Heart right ventricle (tissue), 16 donors: ENCODE data around the gene NID1. TPM values are rescaled to one million over a fixed set of nuclear protein-coding genes. Genes with fewer than 3 reads are reported as not detected.

Experiments used
- ATAC-seq, 8 donors: fragments of 200-7000 bp; cut with Tn5 transposase; one replicate each; pipeline ENCODE4 v1.9.1; 2020; ENCODE audit warnings: mild to moderate bottlenecking in 8 of 8, moderate library complexity in 8 of 8, moderate number of reproducible peaks in 1 of 8
- DNase-seq, 2 donors: peaks; one replicate each; pipeline ENCODE4 v3.0.0-alpha.2; 2020
- H3K27ac ChIP-seq, 10 donors: fragments of 200-600 bp; sonication (generic) in 2 of 10; one replicate each; pipeline versions ENCODE4 v1.5.0 to v1.8.0; 2020 to 2022; ENCODE audit warnings: mild to moderate bottlenecking in 3 of 10
- H3K27me3 ChIP-seq, 7 donors: fragments of 200-600 bp; one replicate each; pipeline ENCODE4 v1.8.0; 2021 to 2022; ENCODE audit warnings: mild to moderate bottlenecking in 2 of 7
- H3K36me3 ChIP-seq, 9 donors: fragments of 200-600 bp; sonication (generic) in 1 of 9; one replicate each; pipeline versions ENCODE4 v1.5.0 to v1.8.0; 2020 to 2022; ENCODE audit warnings: mild to moderate bottlenecking in 2 of 9
- H3K4me1 ChIP-seq, 9 donors: fragments of 200-600 bp; sonication (generic) in 1 of 9; one replicate each; pipeline versions ENCODE4 v1.5.0 to v1.8.0; 2020 to 2022; ENCODE audit warnings: mild to moderate bottlenecking in 4 of 9
- H3K4me3 ChIP-seq, 10 donors: fragments of 200-600 bp; sonication (generic) in 2 of 10; one replicate each; pipeline versions ENCODE4 v1.5.0 to v1.8.0; 2020 to 2022; ENCODE audit warnings: mild to moderate bottlenecking in 7 of 10, moderate library complexity in 2 of 10
- H3K9me3 ChIP-seq, 11 donors: fragments of 200-600 bp in 10 of 11; sonication (generic) in 2 of 11; one replicate each; pipeline versions ENCODE4 v1.5.0 to v1.8.0; 2013 to 2022; ENCODE audit warnings: mild to moderate bottlenecking in 2 of 11, control low read depth in 1 of 11, moderate library complexity in 1 of 11
- CTCF ChIP-seq, 9 donors: fragments of 200-600 bp; sonication (generic) in 2 of 9; IDR thresholded peaks; one replicate each; pipeline versions ENCODE4 v1.5.0 to v1.8.0; 2021 to 2022; ENCODE audit warnings: antibody characterized with exemption in 9 of 9, mild to moderate bottlenecking in 5 of 9, moderate library complexity in 1 of 9
- WGBS, 2 donors: extraction: QIAGEN DNeasy Blood & Tissue Kit; methylation state at CpG; one replicate each; pipeline ENCODE4 v1.1.7; 2013; ENCODE audit warnings: inconsistent platforms in 1 of 2; 5-methylcytosine and 5-hydroxymethylcytosine counted together
- intact Hi-C, 10 donors: fragments of 100-400 bp; cut with DNase I; formaldehyde crosslinking; loops; one replicate each; pipeline versions ENCODE4 v1.11.1 to v1.14.2; 2022
- polyA plus RNA-seq, 2 donors: library from polyadenylated mRNA; stranded (reverse); fragments of 200-250 nt; gene quantifications; one replicate each; pipeline ENCODE4 v1.2.3, GENCODE V29; 2013
- total RNA-seq, 10 donors: library from RNA; stranded (reverse); fragmentation: NEBNext Ultra II Directional in 3 of 10; extraction: Animal tissue kit (Norgen Biotek cat#: 25700) in 3 of 10; gene quantifications; one replicate each; pipeline versions ENCODE4 v1.2.1 to v1.2.4, GENCODE V29; 2021 to 2023
- donor health status: Arrhythmogenic right ventricular cardiomyopathy.
- donor health status: ischemic (EF 13 %, LVEDD 7.1; RV severe dilation, severe dysfunction).
- donor health status: healthy with polysubstance abuse.
- donor health status: DM: no; HTN: yes; CAD: no.
- donor health status: DM: no; HTN: no; CAD: no.
- donor health status: ischemic (EF 25% LVEDD 6.9; RV normal size, moderate dysfunction).
- donor health status: ischemic (EF 25% LVEDD 5.7; RV mildly dilated, moderate dysfunction).
- donor health status: healthy.
- donor health status: DM: yes; HTN: yes; CAD: no.
- donor health status: Ischemic cardiomyopathy.
- donor health status: ischemic (EF 35%, LVEDD 5.7; RV mildly dilated, moderate dysfunction).
- donor health status: nonischemic (EF 11% LVEDD 7.7; RV severe dilation, severe dysfunction).
- donor health status: DM: yes; HTN: yes; CAD: no.
- donor health status: PGD.
- donor health status: ischemic (EF 29% LVEDD 5.4; RV normal size, mild dysfunction).
- donor health status: nonischemic (EF 23%, LVEDD 6.1; RV moderate dilation, normal function).

The NID1 gene
- total and polyA plus RNA-seq, 12 donors = 30.2 to 120 (median 44.4) TPM

DNA sequence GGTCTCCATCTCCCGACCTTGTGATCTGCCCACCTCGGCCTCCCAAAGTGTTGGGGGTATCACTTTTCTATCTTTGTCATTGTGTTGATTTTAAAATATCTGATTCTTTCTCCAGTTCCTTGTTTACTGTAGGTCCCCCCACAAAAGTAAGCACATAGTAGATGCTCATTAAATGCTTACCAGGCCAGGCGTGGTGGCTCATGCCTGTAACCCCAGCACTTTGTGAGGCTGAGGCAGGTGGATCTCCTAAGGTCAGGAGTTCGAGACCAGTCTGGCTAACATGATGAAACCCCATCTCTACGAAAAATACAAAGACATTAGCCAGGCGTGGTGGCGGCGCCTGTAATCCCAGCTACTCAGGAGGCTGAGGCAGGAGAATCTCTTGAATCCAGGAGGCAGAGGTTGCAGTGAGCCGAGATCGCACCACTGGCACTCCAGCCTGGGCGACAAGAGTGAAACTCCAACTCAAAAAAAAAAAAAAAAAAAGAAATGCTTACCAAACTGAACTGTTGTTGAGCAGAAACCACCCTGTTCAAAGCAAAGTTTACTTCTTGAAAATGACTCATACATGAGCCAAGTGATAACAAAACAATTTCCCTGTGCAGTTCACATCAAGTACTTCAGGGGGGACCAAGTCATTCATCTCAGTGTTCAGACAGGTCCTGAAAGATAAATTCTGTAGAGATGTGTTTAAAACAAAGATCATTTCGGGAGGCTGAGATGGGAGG, 24.3 kb upstream of the NID1 start:
- no peaks in the 10 kb centered on the region for H3K27me3 ChIP-seq
- H3K4me1 ChIP-seq = peaks cover 0 to 9% (median 0%) of the 10 kb centered on the region in 9 donors
- H3K36me3 ChIP-seq = no peaks in the 10 kb centered on the region
- H3K27ac ChIP-seq = no peak overlapping the region
- H3K4me3 ChIP-seq = no peak overlapping the region
- intact Hi-C loops = no loop called here
- DNase-seq = no peak
- no peak for ATAC-seq
- 86 to 93% methylated on average over 12 of the region's 12 CpGs for WGBS, 2 donors
- peaks cover 0 to 3% (median 0%) of the 10 kb centered on the region in 11 donors for H3K9me3 ChIP-seq
- no peak for TF ChIP-seq CTCF (IDR thresholded peaks at IDR 0.05)

GRCh38 chr1:236086537-236086936, 21.6 kb upstream of the NID1 start:
- ATAC-seq = no peak
- no peak for TF ChIP-seq CTCF (IDR thresholded peaks at IDR 0.05)
- H3K27me3 ChIP-seq = no peaks in the 10 kb centered on the region
- 64 to 71% methylated on average over 7 of the region's 7 CpGs for WGBS, 2 donors
- intact Hi-C loops = no loop called here
- H3K9me3 ChIP-seq = peaks cover 0 to 3% (median 0%) of the 10 kb centered on the region in 11 donors
- no peaks in the 10 kb centered on the region for H3K36me3 ChIP-seq
- peaks cover 0 to 12% (median 0%) of the 10 kb centered on the region in 9 donors for H3K4me1 ChIP-seq
- no peak for DNase-seq
- H3K27ac ChIP-seq = no peak overlapping the region
- no peak overlapping the region for H3K4me3 ChIP-seq

- WGBS, 2 donors = 90% methylated on average over 6 of the region's 6 CpGs
- no peak for TF ChIP-seq CTCF (IDR thresholded peaks at IDR 0.05)
Observed at GRCh38 chr1:236085545-236086159, 20.8 kb upstream of the NID1 start.

GRCh38 chr1:236084386-236084730, 19.5 kb upstream of the NID1 start:
- ATAC-seq (no peak), DNase-seq (no peak)
- Histone ChIP-seq H3K27ac (no peak overlapping the region), H3K36me3 (no peaks in the 10 kb centered on the region), H3K4me1 (peaks cover 0 to 9% (median 0%) of the 10 kb centered on the region in 9 donors), H3K27me3 (no peaks in the 10 kb centered on the region), H3K9me3 (peaks cover 0 to 3% (median 0%) of the 10 kb centered on the region in 11 donors), H3K4me3 (no peak overlapping the region)
- WGBS, 2 donors = 88 to 94% methylated on average over 3 of the region's 3 CpGs
- no peak for TF ChIP-seq CTCF (IDR thresholded peaks at IDR 0.05)
- intact Hi-C loops = no loop called here

More at GRCh38 chr1:236085545-236086159, 20.8 kb upstream of the NID1 start:
- no peaks in the 10 kb centered on the region for H3K27me3 ChIP-seq
- H3K4me3 ChIP-seq = no peak overlapping the region
- ATAC-seq (no peak), DNase-seq (no peak)
- intact Hi-C loops = no loop called here
- peaks cover 0 to 9% (median 0%) of the 10 kb centered on the region in 9 donors for H3K4me1 ChIP-seq
- no peak overlapping the region for H3K27ac ChIP-seq
- H3K36me3 ChIP-seq = no peaks in the 10 kb centered on the region
- H3K9me3 ChIP-seq = peaks cover 0 to 3% (median 0%) of the 10 kb centered on the region in 11 donors
